GM12892 (cell line): Measurements from ENCODE around the gene MECP2.

ENCODE experiments used
- DNase-seq: peaks from one replicate; pipeline ENCODE4 v3.0.0; 2011; ENCODE audit not compliant: insufficient read length
- FAIRE-seq: peaks from 2 replicates; lab custom pipeline; 2011; peaks lifted over from hg19 to GRCh38; lab: Jason Lieb, UNC
- POLR2A ChIP-seq: IDR thresholded peaks from 2 replicates; pipeline ENCODE4 v1.6.1; 2011; ENCODE audit warnings: low read depth, low read length, control low read depth
- POLR2AphosphoS5 ChIP-seq: IDR thresholded peaks from 2 replicates; pipeline ENCODE4 v1.6.1; 2011; ENCODE audit warnings: low read depth, low read length, control low read depth
- TAF1 ChIP-seq: IDR thresholded peaks from 2 replicates; pipeline ENCODE4 v1.6.1; 2011; ENCODE audit warnings: low read depth, mild to moderate bottlenecking, control low read depth, low read length, borderline replicate concordance

MECP2 gene

GRCh38 chrX:154026136-154027021 is 71.1 kb downstream of the MECP2 start:
- no peak for TF ChIP-seq POLR2A
- TF ChIP-seq TAF1 = no peak
- no peak for TF ChIP-seq POLR2AphosphoS5
- FAIRE-seq = no peak
- DNase-seq = no peak

DNA sequence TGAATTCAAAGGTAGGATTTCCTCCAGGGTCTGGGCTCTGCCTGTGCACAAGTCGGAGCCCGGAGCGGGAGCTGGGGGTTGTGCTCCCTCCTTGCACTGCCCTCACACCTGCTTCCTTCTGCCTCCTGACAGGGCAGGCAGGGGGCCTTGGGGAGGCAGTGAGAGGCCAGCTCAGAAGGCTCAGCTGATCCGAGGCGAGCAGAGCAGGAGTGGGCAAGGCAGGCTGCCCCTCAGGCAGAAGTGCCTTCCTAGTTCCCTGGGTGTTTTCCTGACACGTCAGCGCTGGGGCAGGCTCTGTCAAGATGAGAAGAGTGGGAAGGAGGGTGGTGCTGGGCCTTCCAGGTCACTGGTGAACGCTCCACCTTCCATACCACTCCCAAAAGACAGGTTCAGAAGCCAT is 72.3 kb downstream of the MECP2 start:
- FAIRE-seq (no peak), DNase-seq (no peak)

DNA sequence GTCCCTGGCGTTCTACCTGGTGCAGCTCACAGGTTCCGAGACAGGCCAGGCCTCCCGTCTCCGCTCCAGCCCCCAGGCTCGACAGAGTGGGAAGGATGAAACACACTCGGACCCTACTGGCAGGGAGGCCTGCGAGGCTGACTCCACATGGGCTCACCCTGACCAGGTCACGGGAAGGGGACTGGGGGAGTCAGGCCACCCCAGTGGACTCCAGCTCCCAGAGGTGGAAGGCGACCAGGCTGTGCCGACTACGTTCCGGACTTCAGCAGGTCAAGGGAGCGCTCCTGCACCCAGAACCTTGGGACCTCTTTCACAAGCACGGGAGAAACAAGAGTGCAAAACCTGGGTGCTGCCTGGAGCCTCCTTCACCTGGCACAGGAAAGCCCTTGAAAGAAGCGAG is 73.2 kb downstream of the MECP2 start:
- no peak for TF ChIP-seq TAF1
- no peak for TF ChIP-seq POLR2AphosphoS5
- no peak for TF ChIP-seq POLR2A
- DNase-seq = no peak
- no peak for FAIRE-seq

More for the DNA sequence above, 72.3 kb downstream of the MECP2 start:
- TF ChIP-seq POLR2AphosphoS5 = no peak
- TF ChIP-seq TAF1 = no peak
- no peak for TF ChIP-seq POLR2A

DNA sequence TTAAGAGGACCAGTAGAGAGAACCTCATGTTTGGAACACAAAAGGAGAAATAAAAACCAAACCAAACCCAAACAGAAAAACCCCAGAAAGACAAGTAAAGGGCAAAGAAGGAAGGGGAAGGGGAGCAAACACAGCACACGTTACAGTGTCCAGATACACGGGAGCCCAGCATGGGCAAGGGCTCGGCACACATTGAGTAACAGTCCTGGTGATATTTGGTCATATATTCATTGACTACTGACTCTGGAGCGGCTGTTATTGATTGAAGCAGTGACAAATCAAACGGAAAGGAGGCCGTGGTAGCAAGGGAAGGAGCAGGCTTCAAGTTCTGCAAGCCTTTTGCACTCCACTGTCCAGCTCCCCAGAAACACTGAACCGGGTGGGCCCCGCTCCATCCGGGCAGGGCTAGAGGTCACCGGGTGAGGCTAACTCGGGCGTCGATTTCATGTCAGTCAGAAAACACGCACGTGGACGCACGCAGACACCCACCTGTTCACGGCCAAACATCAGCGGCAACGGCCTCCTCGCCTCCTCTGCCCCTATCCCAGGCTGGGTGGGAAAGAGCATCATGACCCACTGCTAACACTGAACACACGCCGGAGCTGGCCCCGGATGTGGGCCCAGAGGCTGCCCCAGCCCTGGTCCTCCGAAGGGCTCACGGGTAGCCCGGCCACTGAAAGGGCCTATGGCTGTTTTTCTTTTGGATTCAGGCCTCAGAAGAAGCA is 74.1 kb downstream of the MECP2 start:
- TF ChIP-seq TAF1 (no peak), POLR2A (no peak), POLR2AphosphoS5 (no peak)
- DNase-seq = no peak
- no peak for FAIRE-seq

GRCh38 chrX:154022108-154022507 is 75.4 kb downstream of the MECP2 start:
- DNase-seq (no peak), FAIRE-seq (no peak)
- TF ChIP-seq POLR2AphosphoS5 = no peak
- no peak for TF ChIP-seq POLR2A
- TF ChIP-seq TAF1 = no peak

GRCh38 chrX:154021131-154021611 is 76.3 kb downstream of the MECP2 start:
- no peak for TF ChIP-seq TAF1
- TF ChIP-seq POLR2AphosphoS5 = no peak
- no peak; the same call in 1 of the 2 replicates for TF ChIP-seq POLR2A
- DNase-seq (no peak), FAIRE-seq (peak; percentile 72)

DNA sequence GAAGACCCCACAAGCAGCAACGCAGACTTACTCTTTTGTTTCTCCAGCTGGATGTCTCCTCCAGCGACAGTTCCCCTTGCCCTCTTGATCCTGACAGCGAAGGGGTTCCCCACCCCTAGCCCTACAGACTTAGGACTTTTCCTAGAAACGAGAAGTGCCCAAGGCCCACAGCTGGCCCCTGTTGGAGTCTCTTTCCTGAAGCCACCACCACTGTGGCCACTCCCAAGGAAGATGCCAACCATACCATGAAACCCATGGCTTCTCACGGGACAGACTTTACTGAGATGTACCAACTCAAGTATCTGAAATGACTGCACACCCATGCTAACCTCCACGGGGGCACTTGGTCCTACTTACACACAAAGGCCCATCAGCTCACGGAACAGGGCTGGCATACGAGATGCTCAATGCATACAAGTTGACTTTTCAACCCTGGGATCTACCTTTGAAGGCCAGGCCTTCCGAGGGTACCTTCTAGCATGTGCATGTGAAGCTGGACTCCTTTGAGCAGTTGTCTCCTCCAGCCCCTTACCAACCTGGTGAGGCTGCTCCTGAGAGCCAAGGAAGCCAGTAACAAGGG is 76.9 kb downstream of the MECP2 start:
- no peak for FAIRE-seq
- no peak for DNase-seq
- TF ChIP-seq TAF1 (no peak), POLR2AphosphoS5 (no peak), POLR2A (no peak)

DNA sequence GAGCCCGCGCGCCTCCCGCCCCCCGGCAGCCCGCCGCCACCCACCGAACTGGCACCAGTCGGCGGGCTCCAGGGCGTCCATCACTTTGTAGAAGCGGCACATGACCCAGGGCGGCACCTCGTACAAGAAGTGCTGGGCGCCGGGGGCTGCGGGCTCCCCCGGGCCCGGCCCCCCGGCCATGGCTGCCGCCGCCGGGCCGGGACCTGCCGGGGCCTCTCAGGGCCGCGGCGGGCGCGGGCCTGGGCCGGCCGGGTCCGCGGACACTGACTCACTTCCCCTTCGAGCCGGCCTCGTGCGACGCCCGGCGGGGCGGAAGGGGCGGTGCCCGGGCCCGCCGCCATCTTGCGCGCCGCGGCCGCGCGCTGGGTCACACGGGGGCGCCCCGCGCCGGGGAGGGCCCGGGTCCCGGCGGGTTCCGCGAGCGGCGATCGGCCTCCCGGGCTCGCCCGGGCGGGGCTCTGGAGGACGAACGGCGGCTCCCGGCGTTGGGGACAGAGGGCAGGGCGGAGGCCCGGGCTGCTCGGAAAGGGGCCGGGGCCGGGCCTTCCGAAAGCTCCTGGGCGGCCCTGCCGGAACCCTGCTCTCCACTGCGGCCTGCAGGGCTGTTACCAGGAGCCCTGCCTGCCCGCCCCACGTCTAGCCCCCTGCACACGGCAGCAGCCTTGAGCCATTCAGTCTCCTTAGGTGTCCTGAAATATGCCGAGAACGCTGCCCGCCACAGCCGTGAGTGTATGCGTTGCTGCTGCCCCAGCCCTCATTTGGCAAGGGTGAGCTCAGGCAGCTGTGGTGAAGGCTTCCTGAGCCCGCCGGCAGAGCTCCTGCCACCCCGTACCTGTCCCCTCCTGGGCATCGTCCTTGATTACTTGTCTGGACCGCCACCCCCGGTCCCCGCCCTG is 77.6 kb downstream of the MECP2 start, which contains the start of gene IRAK1:
TSS of gene IRAK1 (minus strand) at position 270 of the 896 bp plus-strand sequence. CDS start at position 180, 90 bp downstream.
- DNase-seq = peak; percentile 69

GRCh38 chrX:154019061-154019621 is 78.4 kb downstream of the MECP2 start:
- TF ChIP-seq TAF1 (0 out of 2 replicates have a peak, but pooled peaks have one; percentile 21), POLR2AphosphoS5 (no peak)
- DNase-seq (no peak), FAIRE-seq (peak; percentile 74)

More for the DNA sequence above, 77.6 kb downstream of the MECP2 start, which contains the start of gene IRAK1:
- no peak for FAIRE-seq
- TF ChIP-seq POLR2A (peak; percentile 54), POLR2AphosphoS5 (0 out of 2 replicates have a peak, but pooled peaks have one; percentile 18), TAF1 (no peak)
